IPS-11a (cell line): ENCODE results near the gene ZNF41.
"Not testable (repeated sequence)": the region's sequence is repeated elsewhere in the genome, so short reads cannot be mapped to it uniquely, and the experiment has no call there.

Source experiments
- H3K4me3 ChIP-seq: one replicate; pipeline ENCODE4 v1.5.1; 2013; ENCODE audit warnings: low read depth, low read length, control low read depth

Gene ZNF41

DNA sequence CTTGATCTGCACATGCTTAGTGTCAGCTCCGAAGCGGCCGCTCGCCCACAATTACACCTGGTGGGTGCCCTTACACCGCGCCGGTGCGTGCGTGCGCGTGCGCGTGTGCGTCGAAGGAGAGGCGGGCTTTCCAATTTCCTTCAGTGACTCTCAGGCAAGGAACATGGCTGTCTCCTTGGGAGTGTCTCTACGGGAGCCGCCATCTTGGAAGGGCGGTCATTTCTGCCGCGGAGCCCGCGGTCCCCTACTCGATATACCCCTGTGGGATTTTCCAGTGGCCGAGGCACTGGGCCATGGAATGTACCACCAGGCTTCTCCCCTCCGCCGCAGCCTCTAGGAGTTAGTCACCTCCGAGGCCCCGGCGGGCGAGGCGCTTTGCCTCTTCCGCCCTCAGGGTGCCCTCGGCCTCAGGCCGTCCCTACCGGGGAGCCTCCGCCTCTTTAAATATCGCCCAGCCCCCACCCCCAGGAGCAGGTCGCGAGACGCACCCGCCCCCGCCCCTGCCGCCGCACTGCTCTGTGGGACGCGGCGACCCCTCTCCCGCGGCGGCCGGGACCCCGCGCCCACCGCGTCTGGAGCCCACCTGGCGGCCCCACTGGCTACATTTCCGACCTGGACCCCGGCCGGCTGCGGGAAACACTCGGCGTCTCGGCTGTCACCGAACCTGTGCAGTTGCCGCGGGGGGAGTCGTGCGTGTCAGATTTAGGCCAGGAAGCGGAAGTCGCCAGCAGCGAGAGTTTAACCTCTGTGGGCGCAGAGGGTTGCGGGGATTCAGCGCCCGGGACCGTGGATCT, at the start of gene ZNF41:
TSS of gene ZNF41 (minus strand) at position 711 of the 794 bp plus-strand sequence. CDS start 15,741 bp downstream, outside the sequence.
- peak within 1 kb of the TSS; percentile 63 for H3K4me3 ChIP-seq

DNA sequence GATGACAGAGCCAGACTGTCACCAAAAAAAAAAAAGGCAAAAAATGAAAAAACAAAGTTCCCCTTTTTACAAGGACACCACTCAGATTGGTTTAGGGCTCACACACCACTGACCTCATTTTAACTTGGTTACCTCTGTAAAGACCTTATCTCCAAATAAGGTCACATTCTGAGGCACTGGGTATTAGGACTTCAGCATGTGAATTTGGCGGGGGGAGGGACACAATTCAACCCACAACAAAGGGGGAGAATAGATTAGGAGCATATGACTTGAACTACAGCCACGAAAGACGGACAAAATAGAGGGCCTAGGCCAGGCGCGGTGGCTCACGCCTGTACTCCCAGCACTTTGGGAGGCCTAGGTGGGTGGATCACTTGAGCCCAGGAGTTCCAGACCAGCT, 47.0 kb upstream of the ZNF41 start:
- H3K4me3 ChIP-seq, result no peak overlapping the region

GRCh38 chrX:47529548-47529947, 46.5 kb upstream of the ZNF41 start:
- no peak overlapping the region for H3K4me3 ChIP-seq

DNA sequence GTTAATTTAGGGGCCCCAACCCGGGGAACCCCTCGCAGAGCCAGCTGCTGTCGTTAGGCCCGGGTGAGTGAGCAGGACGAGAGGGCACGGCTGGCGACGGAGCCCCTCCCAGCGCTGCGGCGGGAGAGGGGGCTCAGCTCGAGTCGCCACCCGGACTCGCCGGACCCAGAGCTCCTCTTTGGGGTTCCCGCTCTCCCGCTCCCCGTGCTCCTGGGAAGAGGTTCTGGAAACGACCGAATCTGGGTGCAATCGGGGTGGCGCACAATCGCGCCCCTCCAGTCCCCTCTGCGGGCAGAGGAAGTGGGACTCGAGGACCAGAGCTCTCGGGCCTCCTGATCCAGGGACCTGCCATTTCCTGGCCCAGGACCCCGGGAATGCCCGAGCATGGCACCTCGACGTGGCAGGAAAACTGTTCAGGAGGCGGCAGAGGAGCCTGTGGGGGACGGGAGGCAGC, 40.7 kb upstream of the ZNF41 start:
- peak overlapping the region; percentile 8 for H3K4me3 ChIP-seq

GRCh38 chrX:47523297-47523696, 40.3 kb upstream of the ZNF41 start:
- peak overlapping the region; percentile 30 for H3K4me3 ChIP-seq

DNA sequence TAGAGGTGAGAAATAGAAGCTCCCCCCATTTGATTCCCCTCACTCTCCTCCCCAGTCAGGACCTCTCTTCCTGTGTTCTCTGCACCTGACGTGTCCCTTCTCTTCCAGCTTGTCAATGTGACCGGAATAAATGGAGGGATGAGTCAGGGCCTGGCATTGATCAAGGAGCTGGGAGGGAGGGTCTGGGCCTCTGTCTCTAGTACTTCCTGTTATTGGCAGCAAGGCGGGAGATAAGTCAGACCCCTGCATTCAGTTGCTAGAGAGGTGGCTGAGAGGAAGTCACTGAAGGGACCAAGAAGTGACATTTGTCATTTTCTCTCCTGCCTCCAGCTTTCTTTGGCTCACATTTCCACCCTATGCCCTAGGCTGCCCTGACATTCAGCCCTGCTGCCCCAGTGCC, 35.1 kb upstream of the ZNF41 start:
- no peak overlapping the region for H3K4me3 ChIP-seq

DNA sequence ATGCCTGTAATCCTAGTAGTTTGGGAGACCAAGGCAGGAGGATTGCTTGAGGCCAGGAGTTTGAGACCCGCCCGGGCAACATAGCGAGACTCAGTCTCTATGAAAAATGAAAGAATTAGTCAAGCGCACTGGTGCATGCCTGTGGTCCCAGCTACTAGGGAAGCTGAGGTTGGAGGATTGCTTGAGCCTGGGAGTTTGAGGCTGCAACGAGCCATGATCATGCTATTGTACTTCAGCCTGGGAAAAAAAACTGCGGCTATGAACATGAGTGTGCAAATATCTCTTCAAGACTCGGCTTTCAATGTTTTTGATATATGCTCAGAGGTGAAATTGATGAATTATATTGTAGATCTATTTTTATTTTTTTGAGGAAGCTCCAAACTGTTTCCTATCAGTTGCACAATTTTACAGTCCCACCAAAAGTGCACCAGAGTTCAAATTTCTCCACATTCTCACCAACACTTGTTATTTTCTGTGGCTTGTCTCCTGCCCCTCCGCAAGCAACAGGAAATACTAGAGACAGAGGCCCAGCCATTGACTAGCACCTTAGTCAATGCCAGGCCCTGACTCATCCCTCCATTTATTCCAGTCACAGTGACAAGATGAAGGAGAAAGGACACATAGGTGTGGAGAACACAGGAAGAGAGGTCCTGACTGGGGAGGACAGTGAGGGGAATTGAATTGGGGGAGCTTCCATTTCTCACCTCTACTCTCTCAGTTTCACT, 33.1 kb upstream of the ZNF41 start:
- no peak overlapping the region for H3K4me3 ChIP-seq

DNA sequence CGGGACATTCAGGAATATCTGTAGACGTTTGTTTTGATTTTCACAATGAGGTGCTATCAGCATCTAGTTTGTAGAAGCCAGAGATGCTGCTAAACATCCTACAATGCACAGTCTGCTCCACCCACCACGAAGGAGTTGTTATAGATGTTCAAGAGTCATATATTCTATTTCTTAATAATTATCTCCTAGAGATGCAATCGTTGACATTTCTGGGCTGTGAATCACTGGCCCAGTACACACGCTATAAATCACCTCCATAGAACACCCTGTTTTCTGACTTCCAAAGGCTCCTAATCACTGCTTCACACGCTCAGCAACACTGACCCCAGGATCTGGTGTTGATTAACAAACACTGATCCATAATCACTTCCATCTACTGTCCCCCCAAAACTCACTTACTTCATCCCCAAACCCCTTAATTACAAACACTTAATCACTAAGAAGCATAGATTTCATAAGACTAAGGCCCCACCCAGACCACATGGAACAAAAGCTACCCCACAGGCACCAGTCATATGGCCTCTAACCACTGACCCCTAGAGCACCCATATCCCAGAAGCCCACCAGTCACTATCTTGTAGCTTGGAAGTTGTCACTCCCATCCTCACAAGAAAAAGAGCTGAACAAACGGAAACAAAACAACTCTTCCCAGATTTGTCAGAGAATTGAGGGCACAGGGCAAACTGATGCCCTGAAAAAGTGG, 31.7 kb upstream of the ZNF41 start:
- H3K4me3 ChIP-seq, result no peak overlapping the region

DNA sequence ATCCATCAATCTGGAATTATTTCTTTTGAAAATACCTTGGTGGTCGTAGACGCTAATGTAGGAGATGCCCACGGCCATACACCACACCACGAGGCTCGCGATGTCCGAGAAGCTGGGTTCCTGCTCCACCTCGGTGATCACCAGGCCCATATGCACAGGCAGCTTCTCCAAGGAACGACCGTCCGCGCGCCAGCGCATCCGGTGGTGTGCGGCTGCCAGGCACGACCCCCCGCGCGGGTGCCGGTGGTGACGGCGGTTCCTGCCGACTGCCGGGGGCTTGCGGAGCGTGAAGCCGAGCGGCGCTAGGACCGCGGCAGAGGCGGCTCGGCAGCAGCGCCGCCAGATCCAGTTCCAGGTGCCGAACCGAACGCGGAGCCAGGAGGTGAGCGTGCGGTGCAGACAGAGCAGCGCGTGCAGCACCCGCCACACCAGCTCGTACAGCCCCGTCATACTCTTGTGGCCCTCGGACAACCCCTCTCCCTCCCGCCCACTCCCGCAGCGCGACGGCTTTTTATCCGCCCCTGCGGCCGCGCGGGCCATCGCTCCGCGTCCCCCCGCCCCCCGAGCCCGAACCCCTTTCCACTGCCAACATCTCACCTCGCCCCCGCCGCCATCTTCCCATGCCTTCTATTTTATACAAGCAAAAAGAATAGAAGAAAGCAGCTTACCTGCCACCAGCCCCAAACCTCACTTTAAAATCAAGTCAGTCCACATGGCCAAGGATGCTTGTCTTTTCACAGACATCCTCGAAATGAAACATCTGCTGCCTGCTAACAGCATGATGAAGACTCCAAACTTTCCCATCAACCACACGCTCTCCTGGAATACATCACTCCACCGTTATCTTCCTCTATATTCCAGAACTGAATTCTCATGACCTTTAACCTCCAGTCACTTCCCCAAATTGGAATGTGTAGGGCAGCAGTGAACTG, 30.3 kb upstream of the ZNF41 start:
- H3K4me3 ChIP-seq, result peak overlapping the region; percentile 39

GRCh38 chrX:47512383-47512782, 29.4 kb upstream of the ZNF41 start:
- not testable (repeated sequence) for H3K4me3 ChIP-seq

GRCh38 chrX:47507153-47507867, 24.3 kb upstream of the ZNF41 start:
- H3K4me3 ChIP-seq, result no peak overlapping the region

DNA sequence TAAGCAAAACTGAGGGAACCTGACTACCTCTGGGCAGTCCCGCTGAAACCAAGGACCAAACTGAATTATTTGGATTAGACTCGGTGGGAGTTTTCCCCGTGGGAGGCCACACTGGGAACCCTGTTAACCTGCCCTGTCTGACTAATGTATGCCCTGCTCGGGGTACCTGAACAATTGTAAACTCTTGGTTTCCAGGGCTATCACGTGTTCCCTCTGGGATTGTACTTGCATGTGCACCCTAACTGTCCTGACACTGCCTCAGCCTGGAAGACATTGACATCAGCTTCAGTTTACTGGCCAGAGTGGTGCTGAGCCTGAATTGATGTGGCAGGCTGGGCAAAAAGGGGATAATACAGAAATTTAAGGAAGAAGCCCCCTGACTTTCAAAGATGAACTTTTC, 20.1 kb upstream of the ZNF41 start:
- H3K4me3 ChIP-seq, result no peak overlapping the region

GRCh38 chrX:47502316-47503125, 19.5 kb upstream of the ZNF41 start:
- H3K4me3 ChIP-seq, result no peak overlapping the region

DNA sequence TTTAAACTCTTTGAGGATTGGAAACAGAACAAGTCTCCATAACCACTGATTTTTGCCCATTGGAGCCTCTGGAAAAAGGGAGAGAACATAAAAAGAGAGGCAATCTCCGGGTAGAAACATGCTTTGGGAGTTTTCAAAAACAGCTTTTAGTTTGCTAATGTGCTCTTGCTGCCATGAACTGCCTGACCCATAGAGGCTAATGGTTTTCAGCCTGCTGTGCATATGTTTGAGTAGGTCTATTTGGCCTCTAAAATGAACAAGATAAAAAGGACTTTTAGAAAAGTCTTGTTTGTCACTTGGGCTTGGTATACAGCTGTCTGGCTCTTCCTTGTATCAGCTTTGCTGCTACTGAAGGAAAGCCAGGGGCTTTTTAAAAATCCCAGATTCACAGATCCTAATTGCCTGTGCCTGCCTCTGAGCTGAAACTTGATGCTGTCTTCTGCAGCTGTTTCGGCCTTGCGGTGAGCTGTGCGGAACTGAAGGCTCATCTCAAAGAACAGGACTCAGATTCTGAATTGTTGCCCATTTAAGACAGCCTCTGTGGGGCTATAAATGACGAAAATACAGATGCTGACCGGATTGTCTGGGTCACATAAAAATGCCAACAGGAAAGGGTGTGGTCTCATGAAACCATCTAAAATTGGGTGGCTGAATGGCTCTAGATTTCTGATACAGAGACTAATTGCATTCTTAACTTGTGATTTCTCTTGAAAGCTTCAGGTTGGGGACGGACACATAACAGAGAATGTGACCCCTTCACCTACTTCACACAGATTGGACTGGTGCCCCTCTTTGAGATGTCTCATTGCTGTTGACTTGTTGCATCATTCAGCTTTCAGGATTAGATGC, 18.4 kb upstream of the ZNF41 start:
- H3K4me3 ChIP-seq, result no peak overlapping the region

DNA sequence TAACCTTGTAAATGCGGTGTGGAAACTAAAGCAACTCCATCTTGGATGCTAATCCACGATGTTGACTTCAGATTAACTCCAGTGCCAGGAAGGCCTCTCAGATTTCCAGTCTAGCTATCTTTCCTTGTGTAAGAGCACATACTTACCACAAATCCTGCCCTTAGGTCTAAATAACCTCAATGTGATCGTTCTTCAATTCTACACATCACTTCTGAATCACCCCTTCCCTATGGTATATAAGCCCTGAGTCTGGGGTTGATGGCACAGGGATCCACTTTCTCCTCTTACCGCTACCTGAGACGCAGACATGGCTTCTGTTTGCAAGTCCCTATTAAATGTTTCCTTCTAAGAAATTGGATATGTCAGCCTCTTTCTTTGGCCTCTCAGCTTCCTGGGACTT, 17.5 kb upstream of the ZNF41 start:
- no peak overlapping the region for H3K4me3 ChIP-seq

DNA sequence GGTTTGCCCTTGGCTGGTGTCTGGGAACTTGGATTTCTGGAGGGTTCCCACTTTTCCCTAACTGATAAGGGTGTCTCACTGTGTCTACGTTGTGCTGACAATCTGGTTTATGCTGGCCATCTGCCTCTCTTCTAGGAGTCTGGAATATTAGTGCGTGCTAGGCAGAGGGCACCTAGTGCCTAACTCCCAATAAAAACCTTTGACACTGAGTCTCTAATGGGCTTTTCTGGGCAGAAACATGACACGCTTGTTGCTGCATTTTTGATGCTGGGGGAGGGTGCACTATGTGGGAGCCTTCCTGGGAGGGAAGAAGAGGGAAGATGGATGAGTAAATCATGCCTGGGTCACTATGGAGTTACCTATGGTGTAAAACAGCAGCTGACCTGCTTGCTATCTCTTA, 16.3 kb upstream of the ZNF41 start:
- no peak overlapping the region for H3K4me3 ChIP-seq

DNA sequence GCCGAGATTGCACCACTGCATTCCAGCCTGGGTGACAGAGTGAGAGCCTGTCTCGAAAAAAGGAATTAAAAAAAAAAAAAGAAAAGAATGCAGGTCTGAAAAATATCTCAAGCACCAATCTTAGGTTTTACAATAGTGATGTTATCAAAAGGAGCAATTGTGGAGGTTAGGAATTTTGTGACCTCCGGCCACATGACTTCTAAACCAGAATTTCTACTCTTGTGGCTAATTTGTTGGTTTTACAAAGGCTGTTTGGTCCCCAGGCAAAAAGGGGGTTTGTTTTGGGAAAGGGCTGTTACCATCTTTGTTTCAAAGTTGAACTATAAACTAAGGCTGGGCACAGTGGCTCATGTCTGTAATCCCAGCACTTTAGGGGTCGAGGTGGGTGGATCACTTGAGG, 15.4 kb upstream of the ZNF41 start:
- H3K4me3 ChIP-seq, result no peak overlapping the region

DNA sequence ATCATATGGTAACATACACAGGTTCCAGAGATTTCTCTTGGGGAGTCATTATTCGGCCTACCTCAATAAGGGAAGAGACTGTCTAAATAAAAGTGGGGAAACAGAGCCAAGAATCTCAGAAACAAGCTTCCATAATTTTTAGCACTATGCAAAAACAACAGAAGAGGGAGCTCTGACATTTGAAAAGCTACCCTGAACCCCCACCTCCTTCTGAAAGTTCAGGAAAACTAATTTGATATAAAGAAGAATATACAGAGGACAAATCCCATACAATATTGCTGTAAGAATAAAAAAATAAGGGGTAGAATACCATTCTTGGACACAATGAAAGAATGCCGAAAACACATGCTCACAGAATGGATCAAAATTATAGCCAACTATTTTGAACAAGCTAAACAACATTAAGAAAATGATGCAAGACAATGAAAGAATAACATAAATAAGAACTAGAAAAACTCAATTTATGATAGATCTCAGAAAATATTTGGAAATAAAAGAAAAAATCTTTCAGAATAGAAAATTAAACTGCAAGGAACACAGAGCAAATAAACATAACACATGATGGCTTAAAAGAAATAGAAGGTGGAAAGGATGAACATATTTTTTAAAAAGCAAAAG, 14.4 kb upstream of the ZNF41 start:
- no peak overlapping the region for H3K4me3 ChIP-seq
